Measurements from ENCODE around the gene CSF3. TPM values are rescaled to one million over a fixed set of nuclear protein-coding genes. Genes with fewer than 3 reads are reported as not detected.

The CSF3 gene
- total and polyA plus RNA-seq, 2 of the 13 experiments (the other 11 are each of a cell fraction or from before 2014, with no cell fraction given), result 0.09 TPM; not detected in 1

GRCh38 chr17:40062329-40063186 is 47.3 kb downstream of the CSF3 start, which contains the start of gene THRA (continued):
- 0 out of 2 replicates have a peak, but pooled peaks have one; percentile 71 for TF ChIP-seq CHD4 (IDR thresholded peaks at IDR 0.05; ENCODE audit: borderline replicate concordance, low read length)
- TF ChIP-seq MAZ (IDR thresholded peaks at IDR 0.05; ENCODE audit: borderline replicate concordance, low read depth, low read length), result no peak
- TF ChIP-seq MAZ (CRISPR knock-in tag; IDR thresholded peaks at IDR 0.05; ENCODE audit: low read depth), result peak; percentile 86
- TF ChIP-seq TBX2 (CRISPR knock-in tag; IDR thresholded peaks at IDR 0.05; ENCODE audit: borderline replicate concordance), result no peak
- no peak for TF ChIP-seq MBD4 (IDR thresholded peaks at IDR 0.05; ENCODE audit: borderline replicate concordance, low read length)
- no peak for TF ChIP-seq ZNF567 (CRISPR knock-in tag; IDR thresholded peaks at IDR 0.05; ENCODE audit: borderline replicate concordance)
- TF ChIP-seq RFX5 (IDR thresholded peaks at IDR 0.05; ENCODE audit: low read depth, low read length), result no peak
- TF ChIP-seq CHCHD3 (CRISPR knock-in tag; IDR thresholded peaks at IDR 0.05), result no peak
- TF ChIP-seq CAMTA2 (CRISPR knock-in tag; IDR thresholded peaks at IDR 0.05; ENCODE audit: borderline replicate concordance), result no peak
- no peak; the same call in 1 of the 2 replicates for TF ChIP-seq ATF3 (CRISPR knock-in tag; IDR thresholded peaks at IDR 0.05)
- TF ChIP-seq GATA4 (IDR thresholded peaks at IDR 0.05; ENCODE audit: borderline replicate concordance, low read depth), result no peak
- TF ChIP-seq ZNF33A (CRISPR knock-in tag; IDR thresholded peaks at IDR 0.05; ENCODE audit: borderline replicate concordance), result no peak
- TF ChIP-seq RFXAP (CRISPR knock-in tag; IDR thresholded peaks at IDR 0.05; ENCODE audit: borderline replicate concordance), result 0 out of 2 replicates have a peak, but pooled peaks have one; percentile 16
- TF ChIP-seq, protein P1, sequence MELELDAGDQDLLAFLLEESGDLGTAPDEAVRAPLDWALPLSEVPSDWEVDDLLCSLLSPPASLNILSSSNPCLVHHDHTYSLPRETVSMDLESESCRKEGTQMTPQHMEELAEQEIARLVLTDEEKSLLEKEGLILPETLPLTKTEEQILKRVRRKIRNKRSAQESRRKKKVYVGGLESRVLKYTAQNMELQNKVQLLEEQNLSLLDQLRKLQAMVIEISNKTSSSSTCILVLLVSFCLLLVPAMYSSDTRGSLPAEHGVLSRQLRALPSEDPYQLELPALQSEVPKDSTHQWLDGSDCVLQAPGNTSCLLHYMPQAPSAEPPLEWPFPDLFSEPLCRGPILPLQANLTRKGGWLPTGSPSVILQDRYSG (CRISPR knock-in tag; IDR thresholded peaks at IDR 0.05), result 0 out of 2 replicates have a peak, but pooled peaks have one; percentile 31
- no peak for TF ChIP-seq HMGXB4 (CRISPR knock-in tag; IDR thresholded peaks at IDR 0.05; ENCODE audit: borderline replicate concordance in 1 of 2, low read depth in 1 of 2)
- TF ChIP-seq ZNF331 (CRISPR knock-in tag; IDR thresholded peaks at IDR 0.05), result no peak
- no peak for TF ChIP-seq KMT2B (CRISPR knock-in tag; IDR thresholded peaks at IDR 0.05)
- no peak for TF ChIP-seq SP4 (CRISPR knock-in tag; IDR thresholded peaks at IDR 0.05)
- TF ChIP-seq, protein P2, sequence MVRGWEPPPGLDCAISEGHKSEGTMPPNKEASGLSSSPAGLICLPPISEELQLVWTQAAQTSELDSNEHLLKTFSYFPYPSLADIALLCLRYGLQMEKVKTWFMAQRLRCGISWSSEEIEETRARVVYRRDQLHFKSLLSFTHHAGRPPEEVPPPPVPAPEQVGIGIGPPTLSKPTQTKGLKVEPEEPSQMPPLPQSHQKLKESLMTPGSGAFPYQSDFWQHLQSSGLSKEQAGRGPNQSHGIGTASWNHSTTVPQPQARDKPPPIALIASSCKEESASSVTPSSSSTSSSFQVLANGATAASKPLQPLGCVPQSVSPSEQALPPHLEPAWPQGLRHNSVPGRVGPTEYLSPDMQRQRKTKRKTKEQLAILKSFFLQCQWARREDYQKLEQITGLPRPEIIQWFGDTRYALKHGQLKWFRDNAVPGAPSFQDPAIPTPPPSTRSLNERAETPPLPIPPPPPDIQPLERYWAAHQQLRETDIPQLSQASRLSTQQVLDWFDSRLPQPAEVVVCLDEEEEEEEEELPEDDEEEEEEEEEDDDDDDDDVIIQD (CRISPR knock-in tag; IDR thresholded peaks at IDR 0.05; ENCODE audit: low read depth), result no peak
- TF ChIP-seq CCDC6 (CRISPR knock-in tag; IDR thresholded peaks at IDR 0.05), result 0 out of 2 replicates have a peak, but pooled peaks have one; percentile 19
- no peak for TF ChIP-seq ZNF710 (CRISPR knock-in tag; IDR thresholded peaks at IDR 0.05; ENCODE audit: borderline replicate concordance)
- peak; percentile 52; the same call in 1 of the 2 replicates for TF ChIP-seq RAD21 (CRISPR knock-in tag; IDR thresholded peaks at IDR 0.05)
- no peak for TF ChIP-seq SATB2 (CRISPR knock-in tag; IDR thresholded peaks at IDR 0.05)

All from HepG2 (cell line).